H1 (cell line): ENCODE results near the gene NEURL4. TPM values are rescaled to one million over a fixed set of nuclear protein-coding genes. Genes with fewer than 3 reads are reported as not detected.
A peak's percentile ranks its signal among the peaks of the same experiment; 100 is the strongest.

Experiments
- BCL11A ChIP-seq, 2 experiments: IDR thresholded peaks; one replicate each; pipeline ENCODE4 v1.6.1; 2011; ENCODE audit warnings: low read depth in 2 of 2, low read length in 2 of 2, mild to moderate bottlenecking in 2 of 2
- CREB1 ChIP-seq: IDR thresholded peaks from 2 replicates; pipeline ENCODE4 v1.6.1; 2012; ENCODE audit warnings: inconsistent platforms
- CTCF ChIP-seq, 3 experiments: IDR thresholded peaks; 1 replicate in 2 of 3; 2 replicates in 1 of 3; pipeline versions ENCODE4 v1.5.1 to v1.6.1; 2011; ENCODE audit warnings: low read length in 3 of 3, mild to moderate bottlenecking in 3 of 3, inconsistent platforms in 2 of 3, low read depth in 1 of 3, moderate library complexity in 1 of 3; ENCODE audit not compliant: insufficient read depth in 1 of 3; ENCODE audit errors: control extremely low read depth in 1 of 3
- EP300 ChIP-seq, 2 experiments: IDR thresholded peaks; 1 replicate in 1 of 2; 2 replicates in 1 of 2; pipeline ENCODE4 v1.6.1; 2011 to 2012; ENCODE audit warnings: low read depth in 2 of 2, low read length in 2 of 2, mild to moderate bottlenecking in 2 of 2, borderline replicate concordance in 1 of 2, inconsistent platforms in 1 of 2, moderate library complexity in 1 of 2
- GABPA ChIP-seq: IDR thresholded peaks from 2 replicates; pipeline ENCODE4 v1.6.1; 2011; ENCODE audit warnings: mild to moderate bottlenecking, low read length, moderate library complexity, borderline replicate concordance; ENCODE audit not compliant: insufficient read depth
- GTF2F1 ChIP-seq: IDR thresholded peaks from 2 replicates; pipeline ENCODE4 v1.6.1; 2012; ENCODE audit warnings: low read depth, low read length, improper control_type of control experiment, borderline replicate concordance
- JUN ChIP-seq: IDR thresholded peaks from 2 replicates; pipeline ENCODE4 v1.6.1; 2011; ENCODE audit warnings: low read depth, mild to moderate bottlenecking, improper control_type of control experiment, low read length
- MAFK ChIP-seq: IDR thresholded peaks from 2 replicates; pipeline ENCODE4 v1.6.1; 2012; ENCODE audit warnings: low read depth, mild to moderate bottlenecking, improper control_type of control experiment, low read length
- NANOG ChIP-seq: IDR thresholded peaks from 2 replicates; pipeline ENCODE4 v1.6.1; 2011; ENCODE audit warnings: low read length, low read depth, mild to moderate bottlenecking, inconsistent platforms; ENCODE audit not compliant: insufficient read depth, poor library complexity, severe bottlenecking
- POLR2AphosphoS5 ChIP-seq: IDR thresholded peaks from 2 replicates; pipeline ENCODE4 v1.6.1; 2011; ENCODE audit warnings: low read depth, low read length
- POU5F1 ChIP-seq: IDR thresholded peaks from 2 replicates; pipeline ENCODE4 v1.6.1; 2011; ENCODE audit warnings: low read depth, mild to moderate bottlenecking, low read length, moderate library complexity
- RFX5 ChIP-seq: IDR thresholded peaks from 2 replicates; pipeline ENCODE4 v1.6.1; 2011; ENCODE audit warnings: low read depth, low read length, improper control_type of control experiment, borderline replicate concordance
- RNF2 ChIP-seq: fragments of 200-900, 300-1000 bp; sonication (generic); IDR thresholded peaks from 2 replicates; pipeline ENCODE4 v1.7.1; 2016; ENCODE audit warnings: borderline replicate concordance, low read depth, mild to moderate bottlenecking, antibody characterized with exemption, low read length; ENCODE audit not compliant: poor library complexity, severe bottlenecking; ENCODE audit errors: missing control alignments
- SIN3A ChIP-seq, 2 experiments: IDR thresholded peaks in 1 of 2; conservative IDR thresholded peaks in 1 of 2; 2 replicates each; pipeline ENCODE4 v1.6.1; 2011 to 2012; ENCODE audit warnings: low read length in 2 of 2, improper control_type of control experiment in 1 of 2, low read depth in 1 of 2, mild to moderate bottlenecking in 1 of 2
- SIX5 ChIP-seq: IDR thresholded peaks from 2 replicates; pipeline ENCODE4 v1.6.1; 2011; ENCODE audit warnings: mild to moderate bottlenecking, low read depth, low read length
- SRF ChIP-seq: IDR thresholded peaks from 2 replicates; pipeline ENCODE4 v1.6.1; 2011; ENCODE audit warnings: mild to moderate bottlenecking, low read depth, low read length, moderate library complexity
- TAF1 ChIP-seq: IDR thresholded peaks from 2 replicates; pipeline ENCODE4 v1.6.1; 2011; ENCODE audit warnings: mild to moderate bottlenecking, low read depth, low read length
- TBP ChIP-seq: IDR thresholded peaks from 2 replicates; pipeline ENCODE4 v1.6.1; 2011; ENCODE audit warnings: low read depth, low read length, improper control_type of control experiment
- TEAD4 ChIP-seq: IDR thresholded peaks from 2 replicates; pipeline ENCODE4 v1.6.1; 2012; ENCODE audit warnings: low read depth, low read length, inconsistent platforms, mixed read lengths
- polyA plus RNA-seq, 7 experiments: library from polyadenylated mRNA; depleted of rRNA in 3 of 7; stranded (reverse) in 5 of 7; unstranded in 2 of 7; fragments of >200 nt in 5 of 7; fragments of 200-250 nt in 2 of 7; gene quantifications; 1 replicate in 5 of 7; 2 replicates in 1 of 7; 4 replicates in 1 of 7; pipeline versions ENCODE4 v1.2.1 to v1.2.3, GENCODE V29; 2011 to 2013; ENCODE audit warnings: missing spikeins in 2 of 7, mixed read lengths in 2 of 7
- total RNA-seq: library from RNA; stranded (reverse); fragmentation: NEBNext Ultra II Directional; extraction: Animal tissue kit (Norgen Biotek cat#: 25700); gene quantifications from 2 replicates; pipeline ENCODE4 v1.2.1, GENCODE V29; 2021
- TF ChIP-seq, protein P1 (sequence below): IDR thresholded peaks from 2 replicates; pipeline ENCODE4 v1.6.1; 2011; ENCODE audit warnings: low read depth, mild to moderate bottlenecking, low read length; ENCODE audit not compliant: insufficient read depth
- TF ChIP-seq, protein P2 (sequence below): IDR thresholded peaks from 2 replicates; pipeline ENCODE4 v1.6.1; 2012; ENCODE audit warnings: inconsistent platforms

Gene NEURL4
- total and polyA plus RNA-seq, 2 of the 8 experiments (the other 6 are each of a cell fraction or from before 2014, with no cell fraction given) = 29.6 to 46.8 TPM

GRCh38 chr17:7328840-7329373 is at the start of gene NEURL4 (continued):
- TF ChIP-seq NANOG = no peak
- no peak for TF ChIP-seq RNF2
- TF ChIP-seq TEAD4 = no peak
- no peak for TF ChIP-seq EP300 (IDR thresholded peaks at IDR 0.05; ENCODE audit: borderline replicate concordance in 1 of 2, low read depth in 2 of 2, low read length in 2 of 2)
- TF ChIP-seq BCL11A (IDR thresholded peaks at IDR 0.05; ENCODE audit: low read depth in 2 of 2, low read length in 2 of 2) = no peak
- TF ChIP-seq, protein P1, sequence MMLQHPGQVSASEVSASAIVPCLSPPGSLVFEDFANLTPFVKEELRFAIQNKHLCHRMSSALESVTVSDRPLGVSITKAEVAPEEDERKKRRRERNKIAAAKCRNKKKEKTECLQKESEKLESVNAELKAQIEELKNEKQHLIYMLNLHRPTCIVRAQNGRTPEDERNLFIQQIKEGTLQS = no peak
- TF ChIP-seq POLR2AphosphoS5 = no peak
- TF ChIP-seq GTF2F1 = no peak
- no peak for TF ChIP-seq MAFK
- peak; percentile 31 to 54; a peak in 1 of 4 replicates for TF ChIP-seq SIN3A (conservative IDR thresholded peaks at IDR 0.05 in 1 of 2, IDR thresholded peaks at IDR 0.05 in 1 of 2; ENCODE audit: low read depth in 1 of 2, low read length in 2 of 2)
- TF ChIP-seq POU5F1 = no peak
- no peak for TF ChIP-seq GABPA
- no peak for TF ChIP-seq JUN
- TF ChIP-seq, protein P2, sequence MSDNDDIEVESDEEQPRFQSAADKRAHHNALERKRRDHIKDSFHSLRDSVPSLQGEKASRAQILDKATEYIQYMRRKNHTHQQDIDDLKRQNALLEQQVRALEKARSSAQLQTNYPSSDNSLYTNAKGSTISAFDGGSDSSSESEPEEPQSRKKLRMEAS = no peak
- peak in 1 of 3 experiments; percentile 3; a peak in 1 of 4 replicates for TF ChIP-seq CTCF (IDR thresholded peaks at IDR 0.05; ENCODE audit: control extremely low read depth in 1 of 3, insufficient read depth in 1 of 3, low read depth in 1 of 3, low read length in 3 of 3)
- 0 out of 2 replicates have a peak, but pooled peaks have one; percentile 10 for TF ChIP-seq SIX5
- TF ChIP-seq TBP = no peak
- TF ChIP-seq RFX5 = no peak
- TF ChIP-seq CREB1 = no peak
- TF ChIP-seq TAF1 = peak; percentile 39; the same call in 1 of the 2 replicates
- TF ChIP-seq SRF = no peak
